Measurements from ENCODE around the gene DDT.
"Not testable (repeated sequence)": the region's sequence is repeated elsewhere in the genome, so short reads cannot be mapped to it uniquely, and the experiment has no call there.

Gene DDT

GRCh38 chr22:23926561-23926960 lies 47.7 kb downstream of the DDT start:
- Histone ChIP-seq H3K27ac (no peak overlapping the region), H3K4me3 (ENCODE audit: low read depth, low read length) (no peak overlapping the region), H3K27me3 (replicated peaks) (no peaks in the 10 kb centered on the region), H3K36me3 (replicated peaks) (peaks cover 29% of the 10 kb centered on the region)
- no peak for DNase-seq
- in situ Hi-C loops (cut with HindIII; ENCODE audit: low pct_ligation_motif_present, low sequenced_read_pairs): no loop called here
- TF ChIP-seq, protein P1, sequence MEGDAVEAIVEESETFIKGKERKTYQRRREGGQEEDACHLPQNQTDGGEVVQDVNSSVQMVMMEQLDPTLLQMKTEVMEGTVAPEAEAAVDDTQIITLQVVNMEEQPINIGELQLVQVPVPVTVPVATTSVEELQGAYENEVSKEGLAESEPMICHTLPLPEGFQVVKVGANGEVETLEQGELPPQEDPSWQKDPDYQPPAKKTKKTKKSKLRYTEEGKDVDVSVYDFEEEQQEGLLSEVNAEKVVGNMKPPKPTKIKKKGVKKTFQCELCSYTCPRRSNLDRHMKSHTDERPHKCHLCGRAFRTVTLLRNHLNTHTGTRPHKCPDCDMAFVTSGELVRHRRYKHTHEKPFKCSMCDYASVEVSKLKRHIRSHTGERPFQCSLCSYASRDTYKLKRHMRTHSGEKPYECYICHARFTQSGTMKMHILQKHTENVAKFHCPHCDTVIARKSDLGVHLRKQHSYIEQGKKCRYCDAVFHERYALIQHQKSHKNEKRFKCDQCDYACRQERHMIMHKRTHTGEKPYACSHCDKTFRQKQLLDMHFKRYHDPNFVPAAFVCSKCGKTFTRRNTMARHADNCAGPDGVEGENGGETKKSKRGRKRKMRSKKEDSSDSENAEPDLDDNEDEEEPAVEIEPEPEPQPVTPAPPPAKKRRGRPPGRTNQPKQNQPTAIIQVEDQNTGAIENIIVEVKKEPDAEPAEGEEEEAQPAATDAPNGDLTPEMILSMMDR (IDR thresholded peaks at IDR 0.05; ENCODE audit: low read depth, low read length, missing control alignments): no peak

GRCh38 chr22:23925020-23925606 lies 49.1 kb downstream of the DDT start:
- H3K27ac ChIP-seq: no peak overlapping the region
- no peak for DNase-seq
- in situ Hi-C loops (cut with HindIII; ENCODE audit: low pct_ligation_motif_present, low sequenced_read_pairs): no loop called here
- TF ChIP-seq, protein P1 (IDR thresholded peaks at IDR 0.05; ENCODE audit: low read depth, low read length, missing control alignments): no peak
- no peak overlapping the region for H3K4me3 ChIP-seq (ENCODE audit: low read depth, low read length)
- peaks cover 33% of the 10 kb centered on the region for H3K36me3 ChIP-seq (replicated peaks)
- H3K27me3 ChIP-seq (replicated peaks): no peaks in the 10 kb centered on the region

DNA sequence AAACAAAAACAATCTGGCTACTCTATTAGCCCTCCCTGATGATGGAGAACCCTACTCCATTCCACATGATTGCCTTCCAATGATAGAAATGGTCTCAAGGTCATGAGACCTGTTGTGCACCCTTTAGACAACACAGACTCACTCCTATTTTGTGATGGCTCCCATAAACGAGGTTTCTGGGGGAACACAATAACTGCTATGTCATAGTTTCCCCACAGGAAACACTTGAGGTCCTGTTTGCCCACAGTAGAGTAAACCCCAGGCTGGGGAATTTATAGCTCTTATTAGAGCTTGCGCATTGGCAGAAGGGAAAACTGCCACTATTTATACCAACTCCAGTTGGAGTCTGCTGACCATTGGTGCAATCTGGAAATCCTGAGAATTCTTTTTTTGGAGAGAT lies 51.3 kb downstream of the DDT start:
- H3K36me3 ChIP-seq (replicated peaks): peaks cover 33% of the 10 kb centered on the region
- TF ChIP-seq, protein P1 (IDR thresholded peaks at IDR 0.05; ENCODE audit: low read depth, low read length, missing control alignments): no peak
- DNase-seq: no peak
- H3K27ac ChIP-seq: no peak overlapping the region
- in situ Hi-C loops (cut with HindIII; ENCODE audit: low pct_ligation_motif_present, low sequenced_read_pairs): no loop called here
- H3K27me3 ChIP-seq (replicated peaks): no peaks in the 10 kb centered on the region
- H3K4me3 ChIP-seq (ENCODE audit: low read depth, low read length): no peak overlapping the region

DNA sequence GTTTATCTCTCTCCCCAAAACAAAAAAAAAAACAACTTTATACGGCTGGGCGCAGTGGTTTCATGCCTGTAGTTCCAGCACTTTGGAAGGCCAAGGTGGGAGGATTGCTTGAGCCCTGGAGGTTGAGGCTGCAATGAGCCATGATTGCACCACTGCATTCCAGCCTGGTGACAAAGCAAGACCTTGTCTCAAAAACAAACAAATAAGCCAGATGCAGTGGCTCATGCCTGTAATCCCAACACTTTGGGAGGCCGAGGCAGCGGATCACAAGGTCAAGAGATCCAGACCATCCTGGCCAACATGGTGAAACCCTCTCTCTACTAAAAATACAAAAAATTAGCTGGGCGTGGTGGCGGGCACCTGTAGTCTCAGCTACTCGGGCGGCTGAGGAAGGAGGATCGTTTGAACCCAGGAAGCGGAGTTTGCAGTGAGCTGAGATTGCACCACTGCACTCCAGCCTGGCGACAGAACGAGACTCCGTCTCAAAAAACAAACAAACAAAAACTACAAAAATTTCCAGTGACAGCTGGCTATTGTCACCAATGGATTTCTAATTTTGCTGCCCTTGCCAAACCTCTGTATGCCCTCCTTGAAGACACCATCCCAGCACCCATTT lies 52.5 kb downstream of the DDT start:
- peaks cover 30% of the 10 kb centered on the region for H3K36me3 ChIP-seq (replicated peaks)
- H3K4me3 ChIP-seq (ENCODE audit: low read depth, low read length); H3K27me3 ChIP-seq (replicated peaks); in situ Hi-C loops (cut with HindIII; ENCODE audit: low pct_ligation_motif_present, low sequenced_read_pairs); H3K27ac ChIP-seq: not testable (repeated sequence)
- DNase-seq: peak; percentile 49

All from brain microvascular endothelial cell (primary cell).